ENCODE measurements around the gene GNAI3.

GNAI3 gene

GRCh38 chr1:109546311-109547109 lies 1.9 kb upstream of the GNAI3 start:
- peak; percentile 83 for DNase-seq

DNA sequence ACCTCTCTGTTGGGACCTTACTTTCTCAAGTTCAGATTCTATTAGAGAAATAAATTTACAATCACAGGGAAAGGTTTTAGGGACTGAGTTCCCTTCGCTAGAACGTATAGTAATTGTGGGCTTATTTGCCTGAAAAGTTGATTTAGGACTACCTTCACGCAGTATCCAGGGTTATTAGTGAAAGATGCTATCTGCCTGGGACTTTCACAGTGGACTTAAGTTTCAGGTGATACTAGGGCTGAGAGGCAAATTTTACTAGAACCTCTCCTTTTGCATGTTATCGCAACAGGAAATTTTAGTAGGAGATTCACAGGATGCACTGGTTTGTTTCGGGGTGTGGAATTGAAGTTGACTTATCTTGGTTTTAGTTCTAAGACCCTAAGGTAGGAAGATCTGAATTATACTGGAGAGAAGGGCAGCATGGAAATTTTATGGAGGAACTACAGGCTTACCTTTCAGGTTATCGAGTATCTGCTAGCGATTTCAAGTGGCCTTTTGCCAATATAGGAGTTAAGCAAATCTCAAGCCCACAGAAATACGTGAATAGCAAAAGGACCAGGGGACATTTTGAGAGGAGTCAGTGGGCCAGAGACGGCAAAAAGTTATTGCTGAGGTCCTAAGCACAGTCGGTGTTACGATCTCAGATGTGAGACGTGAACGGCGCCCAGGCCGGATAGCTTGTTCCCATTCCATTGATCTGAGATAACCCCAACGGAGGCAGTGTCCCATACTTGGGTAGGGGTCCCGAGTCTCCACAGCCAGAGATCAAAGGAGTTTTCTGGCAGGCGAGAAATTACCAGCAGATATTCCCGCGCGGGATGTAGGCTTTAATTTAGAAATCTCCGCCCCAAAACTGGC lies 723 bp upstream of the GNAI3 start:
- no peak for DNase-seq

DNA sequence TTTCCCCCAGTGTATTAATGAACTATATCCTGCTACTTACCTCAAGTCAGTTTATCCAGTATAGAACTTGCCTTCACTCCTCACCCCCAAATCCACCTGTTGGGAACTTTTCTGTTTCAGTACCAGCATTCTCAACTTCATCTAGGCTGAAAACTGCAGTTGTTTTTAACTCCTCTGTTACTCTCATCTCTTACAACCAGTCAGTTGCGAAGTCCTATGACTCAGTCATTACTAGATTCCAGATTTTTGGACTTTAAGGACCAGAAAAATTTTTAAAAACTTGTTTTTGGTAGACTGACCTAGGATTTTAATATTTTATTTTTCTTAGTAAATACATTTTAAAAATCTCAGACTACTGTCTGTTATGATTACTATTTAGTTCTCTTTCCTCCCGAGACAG lies 8.1 kb downstream of the GNAI3 start:
- no peak for DNase-seq

DNA sequence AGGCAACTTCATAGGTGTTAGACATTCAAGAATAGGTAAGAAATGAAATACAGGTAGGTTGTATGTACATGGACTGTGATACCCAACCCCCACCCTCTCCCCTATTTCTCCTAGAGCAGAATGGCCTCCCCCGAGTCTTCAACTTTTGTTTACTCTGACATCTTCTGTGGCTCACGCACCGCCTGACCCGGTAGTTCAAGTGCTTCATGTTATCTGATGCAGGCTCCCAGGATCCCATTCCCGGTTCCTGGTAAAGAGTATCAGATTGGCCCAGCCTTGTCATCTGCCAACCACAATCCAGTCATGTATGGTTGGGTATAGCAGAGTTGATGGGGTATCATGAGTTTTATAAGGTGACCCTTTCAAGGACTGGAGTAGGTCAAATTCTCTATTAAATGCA lies 9.1 kb downstream of the GNAI3 start:
- no peak for DNase-seq

- DNase-seq, result no peak
These were observed 11.6 kb downstream of the GNAI3 start for GRCh38 chr1:109559995-109560394.

GRCh38 chr1:109564194-109564878 lies 15.9 kb downstream of the GNAI3 start:
- DNase-seq, result no peak

DNA sequence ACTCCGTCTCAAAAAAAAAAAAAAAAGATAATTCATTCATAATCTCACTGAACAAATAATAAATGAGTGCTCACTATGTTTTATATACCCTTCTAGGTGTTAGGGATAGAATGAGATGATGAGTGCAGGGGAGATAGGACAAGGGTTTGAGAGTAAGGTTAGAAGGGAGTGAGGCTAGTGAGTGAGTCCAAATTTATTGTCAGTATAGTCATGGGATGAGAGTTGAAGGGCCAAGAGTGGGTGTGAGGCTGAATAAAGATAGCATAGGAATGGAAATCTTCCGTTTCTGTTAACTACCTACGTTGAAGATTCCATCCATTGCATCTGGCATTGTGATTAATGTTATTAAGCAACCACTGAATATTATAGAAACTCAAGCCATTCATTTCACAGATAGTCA lies 16.8 kb downstream of the GNAI3 start:
- no peak for DNase-seq

DNA sequence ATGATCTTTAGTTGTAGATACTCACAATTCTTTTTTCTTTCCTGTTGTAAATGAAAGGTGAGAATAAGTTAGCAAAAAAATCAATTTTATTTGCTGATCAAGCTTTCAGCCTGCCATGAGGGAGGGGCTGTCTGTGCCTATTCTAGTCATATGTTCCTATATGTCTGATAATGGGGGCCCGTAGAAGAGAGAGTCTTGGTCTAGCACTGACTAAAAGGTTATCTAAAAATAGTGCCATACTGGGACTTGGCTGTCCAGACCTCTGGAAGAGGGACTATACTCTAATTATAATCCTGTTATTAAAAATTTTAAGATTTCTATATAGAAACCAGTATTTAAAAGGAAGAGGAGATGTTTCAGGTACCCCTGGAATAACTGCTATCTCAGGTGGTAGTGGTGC lies 18.6 kb downstream of the GNAI3 start:
- DNase-seq, result no peak

- DNase-seq, result no peak
These were observed 19.7 kb downstream of the GNAI3 start for GRCh38 chr1:109567877-109568672.

DNA sequence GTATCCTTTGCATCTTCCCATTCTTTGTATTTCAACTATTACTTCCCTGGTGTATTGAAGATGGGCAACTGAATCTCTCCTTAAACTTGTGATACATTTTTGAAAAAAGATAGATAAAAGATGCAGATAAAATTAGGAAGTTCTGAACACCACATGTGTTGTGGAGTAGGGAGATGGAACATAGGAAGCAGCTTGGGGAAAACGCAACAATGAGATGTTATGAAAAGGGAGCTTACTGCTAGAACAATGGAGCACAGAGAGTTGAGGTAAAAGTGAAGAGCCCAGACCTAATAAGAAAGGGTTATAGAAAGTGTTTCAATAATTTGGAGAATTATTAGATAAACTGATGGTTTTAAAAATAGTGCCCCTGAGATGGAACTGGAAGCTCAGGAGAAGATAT lies 20.9 kb downstream of the GNAI3 start:
- DNase-seq, result no peak

- no peak for DNase-seq
These were observed 22.0 kb downstream of the GNAI3 start for GRCh38 chr1:109570414-109570813.

DNA sequence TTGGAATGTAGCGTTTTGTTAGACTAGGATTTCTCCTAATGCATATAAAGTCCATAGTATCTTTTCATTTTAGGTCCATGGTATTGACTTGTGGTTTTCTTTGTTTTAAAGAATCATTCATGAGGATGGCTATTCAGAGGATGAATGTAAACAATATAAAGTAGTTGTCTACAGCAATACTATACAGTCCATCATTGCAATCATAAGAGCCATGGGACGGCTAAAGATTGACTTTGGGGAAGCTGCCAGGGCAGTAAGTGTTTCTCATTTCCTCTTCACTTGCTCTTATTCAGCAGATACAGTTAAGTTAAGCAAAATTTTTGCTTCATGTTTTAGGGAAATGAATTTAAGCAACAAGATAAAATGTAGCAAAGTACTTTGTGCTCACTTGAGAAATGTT lies 25.4 kb downstream of the GNAI3 start:
- DNase-seq, result peak; percentile 88

DNA sequence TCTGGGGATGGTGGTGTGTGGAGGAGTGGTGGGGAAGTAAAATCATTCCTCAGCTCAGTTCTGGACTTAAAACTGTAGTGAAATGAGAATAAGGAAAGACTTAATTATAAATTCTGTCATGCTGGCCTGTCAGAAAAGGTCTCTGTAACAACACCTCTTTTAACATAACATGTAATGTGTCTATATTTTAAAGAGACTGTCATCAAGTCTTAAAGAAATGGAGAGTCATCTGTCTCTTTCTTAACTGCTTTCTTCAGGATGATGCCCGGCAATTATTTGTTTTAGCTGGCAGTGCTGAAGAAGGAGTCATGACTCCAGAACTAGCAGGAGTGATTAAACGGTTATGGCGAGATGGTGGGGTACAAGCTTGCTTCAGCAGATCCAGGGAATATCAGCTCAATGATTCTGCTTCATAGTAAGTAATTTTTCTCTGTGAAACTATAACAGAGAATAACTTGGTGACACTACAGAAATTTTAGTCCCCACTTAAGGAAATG lies 30.6 kb downstream of the GNAI3 start:
- no peak for DNase-seq

DNA sequence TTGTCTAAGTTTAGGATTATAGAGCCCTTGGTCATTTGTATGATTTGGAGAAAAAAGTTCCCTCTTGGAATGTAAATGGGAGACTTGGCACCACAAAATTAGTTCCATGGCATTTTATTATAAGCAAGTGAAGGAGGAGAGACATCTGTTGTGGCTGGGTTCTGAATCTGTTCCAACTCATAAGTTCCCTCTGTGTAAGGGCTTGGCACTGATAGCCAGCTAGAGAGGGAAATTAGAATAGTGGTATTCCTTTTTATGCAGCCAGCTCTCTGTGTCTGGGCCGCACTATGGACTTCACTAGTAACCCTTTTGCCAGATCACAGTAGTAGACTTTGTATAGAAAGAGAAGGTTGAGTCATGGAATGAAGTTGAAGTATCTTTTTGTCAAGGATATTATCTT lies 31.1 kb downstream of the GNAI3 start:
- DNase-seq, result no peak

DNA sequence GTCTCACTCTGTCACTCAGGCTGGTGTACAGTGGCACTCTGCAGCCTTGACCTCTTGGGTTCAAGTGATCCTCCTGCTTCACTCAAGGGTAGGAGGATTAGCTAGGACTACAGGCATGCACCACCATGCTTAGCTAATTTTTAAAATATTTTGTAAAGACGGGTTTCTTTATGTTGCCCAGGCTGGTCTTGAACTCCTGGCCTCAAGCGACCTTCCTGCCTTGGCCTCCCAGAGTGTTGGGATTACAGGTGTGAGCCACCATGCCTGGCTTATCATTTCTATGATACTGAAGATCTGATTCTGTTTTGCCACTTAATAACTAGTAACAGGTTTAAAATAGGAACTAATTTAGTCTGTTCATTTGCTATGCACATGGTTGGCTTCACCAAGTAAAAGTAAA lies 33.6 kb downstream of the GNAI3 start:
- DNase-seq, result no peak

DNA sequence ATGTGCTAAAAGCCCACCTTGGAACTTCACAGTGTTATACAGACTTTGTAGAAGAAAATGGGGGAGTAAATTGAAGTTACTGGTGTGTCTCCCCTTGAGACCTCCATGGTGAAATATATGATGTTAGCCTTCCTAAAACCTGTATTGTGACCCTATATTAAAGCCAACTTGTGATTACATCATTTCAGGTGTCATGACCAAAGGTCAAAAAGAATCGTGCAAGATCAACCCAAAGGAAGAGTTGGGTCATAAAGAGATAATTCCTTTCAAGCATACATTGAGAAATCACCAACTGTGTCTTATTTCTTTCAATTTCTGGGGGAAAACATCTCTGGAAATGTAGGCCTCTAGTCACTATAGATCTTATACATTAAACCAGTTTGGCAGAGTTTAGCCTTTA lies 36.4 kb downstream of the GNAI3 start:
- no peak for DNase-seq

- DNase-seq, result no peak
These were observed 37.6 kb downstream of the GNAI3 start for GRCh38 chr1:109586055-109586454.

DNA sequence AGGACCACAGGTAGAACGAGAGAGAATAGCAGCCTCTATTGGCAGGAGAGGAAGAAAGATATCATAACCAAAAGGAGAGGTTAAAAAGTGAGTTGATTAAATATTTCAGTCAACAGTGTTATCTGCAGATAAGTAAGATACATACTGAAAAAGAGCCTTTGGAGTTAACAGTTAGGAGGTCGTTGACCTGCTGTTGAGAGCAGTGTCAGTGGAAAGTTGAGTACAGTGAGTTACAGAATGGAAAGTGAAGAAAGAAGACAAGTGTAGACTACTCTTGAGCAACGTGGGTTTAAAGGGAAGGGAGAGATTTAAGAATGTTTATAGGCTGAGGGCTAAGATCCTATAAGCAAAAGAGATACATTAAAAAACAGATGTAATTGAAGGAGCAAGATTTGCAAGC lies 40.8 kb downstream of the GNAI3 start:
- no peak for DNase-seq

DNA sequence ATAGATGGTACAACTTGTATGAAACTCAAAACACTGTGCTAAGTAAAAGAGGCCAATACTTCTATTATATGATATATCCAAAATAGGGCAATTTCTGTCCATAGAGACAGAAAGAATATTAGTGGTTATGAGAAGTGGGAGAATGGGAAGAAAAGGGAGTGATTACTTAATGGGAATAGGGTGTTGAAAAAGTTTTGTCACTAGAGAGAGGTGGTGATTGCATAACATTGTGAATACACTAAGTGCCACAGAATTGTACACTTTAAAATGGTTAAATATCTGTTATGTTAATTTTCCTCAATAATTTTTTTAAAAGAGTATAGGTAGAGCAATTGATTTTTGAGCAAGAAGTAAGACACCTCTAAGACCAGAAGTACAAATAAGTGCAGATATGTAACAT lies 41.3 kb downstream of the GNAI3 start:
- DNase-seq, result no peak

DNA sequence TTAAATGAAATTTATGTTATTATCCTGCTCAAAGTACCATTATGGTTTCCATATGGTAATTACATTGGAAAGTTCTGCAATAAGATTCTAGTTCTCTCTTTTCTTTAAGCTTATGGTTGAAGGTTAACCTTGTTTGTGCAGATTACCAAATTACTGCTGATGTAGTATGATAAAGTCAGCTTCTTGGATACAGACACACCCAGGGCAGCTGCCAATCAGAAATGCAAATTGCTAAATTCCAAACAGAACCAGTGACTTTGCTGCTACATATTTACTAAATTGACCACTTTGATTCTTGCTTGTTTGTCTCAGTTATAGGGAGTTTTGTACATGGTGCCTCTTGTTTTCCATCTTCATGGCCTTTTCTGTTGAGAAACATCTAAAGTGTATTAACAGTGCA lies 44.5 kb downstream of the GNAI3 start:
- no peak for DNase-seq

DNA sequence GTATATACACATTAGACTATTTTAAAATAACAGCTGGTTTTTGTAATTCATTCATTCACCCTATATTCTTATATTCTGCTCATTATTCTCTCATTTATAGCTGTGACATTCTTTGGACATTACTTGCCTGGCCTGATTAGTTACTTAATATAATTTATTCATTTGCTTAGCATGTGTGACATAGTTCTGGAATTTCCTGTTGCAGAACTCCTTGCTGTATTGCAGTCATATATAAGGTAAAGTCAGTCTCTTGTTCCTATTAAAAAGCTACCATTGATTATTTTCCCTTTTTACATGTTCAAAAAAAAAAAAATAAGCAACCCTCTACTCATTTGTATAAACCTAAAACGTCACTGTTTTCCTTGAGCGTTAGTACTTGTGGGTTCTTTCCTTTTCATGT lies 47.1 kb downstream of the GNAI3 start:
- DNase-seq, result no peak

DNA sequence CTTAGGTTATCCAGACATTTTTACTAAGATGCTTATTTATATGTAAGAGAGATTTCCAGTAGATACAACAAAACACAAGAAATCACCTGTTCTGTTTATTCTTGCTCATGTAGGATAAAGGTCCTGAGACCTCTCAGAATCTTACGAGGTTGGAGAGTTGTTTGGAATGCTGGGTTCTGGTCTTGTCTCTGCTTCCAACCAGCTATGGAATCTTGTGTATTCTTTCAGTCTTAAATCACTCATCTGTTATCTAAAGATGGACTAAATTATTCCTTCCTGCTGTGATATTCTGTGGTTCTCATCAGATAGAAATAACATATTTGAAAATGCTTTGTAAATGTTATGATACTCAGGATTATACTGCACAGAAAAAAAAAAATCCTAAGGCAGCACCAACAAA lies 49.7 kb downstream of the GNAI3 start:
- DNase-seq, result no peak

GRCh38 chr1:109598655-109599054 lies 50.2 kb downstream of the GNAI3 start:
- no peak for DNase-seq
